IMR-90 (cell line): Measurements from ENCODE around the gene AZI2. TPM values are rescaled to one million over a fixed set of nuclear protein-coding genes. Genes with fewer than 3 reads are reported as not detected.

Experiments
- ATAC-seq: fragments of 200-7000 bp; cut with Tn5 transposase; 2 replicates; pipeline ENCODE4 v1.9.1; 2020; ENCODE audit warnings: low read depth, mild to moderate bottlenecking, moderate library complexity
- BruUV-seq: library from RNA; stranded (reverse); fragments of 400-500 nt; replicated peaks from 2 replicates; lab custom pipeline; 2021; lab: Mats Ljungman, UMichigan
- CTCF ChIA-PET: fragments of 300-600 bp; formaldehyde crosslinking; extraction: SDS; loops from one replicate; lab custom pipeline; 2021; ENCODE audit warnings: antibody characterized with exemption; lab: Yijun Ruan, JAX
- POLR2A ChIA-PET: fragments of 300-600 bp; sonication (Branson Sonifier 250); formaldehyde crosslinking; loops from one replicate; lab custom pipeline; 2022; ENCODE audit warnings: antibody characterized with exemption; ENCODE audit not compliant: unreplicated experiment; lab: Charles Lee
- DNase-seq: peaks from one replicate; pipeline ENCODE4 v3.0.0; 2013
- H2AFZ ChIP-seq: replicated peaks from 2 replicates; pipeline ENCODE3; 2013; ENCODE audit warnings: low read length, mild to moderate bottlenecking; ENCODE audit not compliant: poor library complexity
- H2AK5ac ChIP-seq: 2 replicates; pipeline ENCODE4 v1.6.1; 2013; ENCODE audit warnings: low read depth, low read length, inconsistent platforms
- H2AK9ac ChIP-seq: replicated peaks from 2 replicates; pipeline ENCODE3; 2013; ENCODE audit warnings: mild to moderate bottlenecking, low read depth, low read length, moderate library complexity; ENCODE audit not compliant: poor library complexity
- H2BK120ac ChIP-seq: 2 replicates; pipeline ENCODE4 v1.6.1; 2013; ENCODE audit warnings: low read depth, low read length, inconsistent platforms
- H2BK15ac ChIP-seq: 3 replicates; pipeline ENCODE4 v1.6.1; 2013; ENCODE audit warnings: low read depth, low read length, inconsistent platforms
- H2BK20ac ChIP-seq: 2 replicates; pipeline ENCODE4 v1.6.1; 2013; ENCODE audit warnings: low read depth, mild to moderate bottlenecking, inconsistent platforms, low read length, moderate library complexity
- H2BK5ac ChIP-seq: 2 replicates; pipeline ENCODE4 v1.6.1; 2013; ENCODE audit warnings: mild to moderate bottlenecking, low read depth, low read length, inconsistent platforms; ENCODE audit not compliant: poor library complexity, severe bottlenecking
- H3K14ac ChIP-seq: replicated peaks from 2 replicates; pipeline ENCODE4 v1.6.1; 2013; ENCODE audit warnings: low read depth, low read length, inconsistent platforms
- H3K18ac ChIP-seq: 2 replicates; pipeline ENCODE4 v1.6.1; 2013; ENCODE audit warnings: low read depth, low read length, control low read depth
- H3K23ac ChIP-seq: 2 replicates; pipeline ENCODE4 v1.6.1; 2013; ENCODE audit warnings: low read depth, low read length, inconsistent platforms
- H3K27ac ChIP-seq: 2 replicates; pipeline ENCODE4 v1.5.1; 2013; ENCODE audit warnings: mild to moderate bottlenecking, control low read depth, low read length; ENCODE audit not compliant: insufficient read depth
- H3K27me3 ChIP-seq: 2 replicates; pipeline ENCODE4 v1.6.1; 2013; ENCODE audit warnings: low read length; ENCODE audit not compliant: control insufficient read depth, insufficient read depth
- H3K36me3 ChIP-seq: 2 replicates; pipeline ENCODE4 v1.6.1; 2013; ENCODE audit warnings: low read length, mixed read lengths; ENCODE audit not compliant: control insufficient read depth, insufficient read depth
- H3K4ac ChIP-seq: 2 replicates; pipeline ENCODE4 v1.6.1; 2013; ENCODE audit warnings: low read depth, low read length, inconsistent platforms
- H3K4me1 ChIP-seq: 2 replicates; pipeline ENCODE4 v1.6.1; 2013; ENCODE audit warnings: low read length, mixed read lengths; ENCODE audit not compliant: control insufficient read depth, insufficient read depth
- H3K4me2 ChIP-seq: 2 replicates; pipeline ENCODE4 v1.6.1; 2013; ENCODE audit warnings: low read depth, mild to moderate bottlenecking, control low read depth, low read length, moderate library complexity
- H3K4me3 ChIP-seq: 2 replicates; pipeline ENCODE4 v1.5.1; 2013; ENCODE audit warnings: low read depth, mild to moderate bottlenecking, control low read depth, low read length, moderate library complexity; ENCODE audit not compliant: insufficient read depth
- H3K56ac ChIP-seq: 2 replicates; pipeline ENCODE4 v1.6.1; 2013; ENCODE audit warnings: low read length, inconsistent platforms; ENCODE audit not compliant: insufficient read depth; ENCODE audit errors: extremely low read depth
- H3K79me1 ChIP-seq, 2 experiments: 2 replicates each; pipeline ENCODE4 v1.6.1; 2013; ENCODE audit warnings: low read length in 2 of 2, inconsistent platforms in 1 of 2, low read depth in 1 of 2
- H3K9ac ChIP-seq: 2 replicates; pipeline ENCODE4 v1.6.1; 2013; ENCODE audit warnings: low read depth, low read length, control low read depth
- H3K9me1 ChIP-seq: 2 replicates; pipeline ENCODE4 v1.6.1; 2013; ENCODE audit warnings: low read length, inconsistent platforms; ENCODE audit not compliant: insufficient read depth
- H3K9me3 ChIP-seq: 2 replicates; pipeline ENCODE4 v1.6.1; 2013; ENCODE audit warnings: low read length; ENCODE audit not compliant: control insufficient read depth, insufficient read depth
- H4K20me1 ChIP-seq: 2 replicates; pipeline ENCODE4 v1.6.1; 2013; ENCODE audit warnings: low read length, inconsistent platforms; ENCODE audit not compliant: insufficient read depth
- H4K5ac ChIP-seq: 2 replicates; pipeline ENCODE4 v1.6.1; 2013; ENCODE audit warnings: mild to moderate bottlenecking, low read depth, low read length, control low read depth
- H4K8ac ChIP-seq, 2 experiments: 2 replicates each; pipeline ENCODE4 v1.6.1; 2013; ENCODE audit warnings: low read depth in 2 of 2, low read length in 2 of 2, control low read depth in 1 of 2, inconsistent platforms in 1 of 2
- H4K91ac ChIP-seq: 2 replicates; pipeline ENCODE4 v1.6.1; 2013; ENCODE audit warnings: low read depth, low read length, inconsistent platforms; ENCODE audit not compliant: insufficient read depth
- CEBPB ChIP-seq: IDR thresholded peaks from 2 replicates; pipeline ENCODE4 v1.6.1; 2012; ENCODE audit warnings: low read depth, low read length, improper control_type of control experiment
- POLR2A ChIP-seq: IDR thresholded peaks from 2 replicates; pipeline ENCODE4 v1.6.1; 2012; ENCODE audit warnings: mild to moderate bottlenecking, low read depth, low read length
- RFX5 ChIP-seq: IDR thresholded peaks from 2 replicates; pipeline ENCODE4 v1.8.0; 2012; ENCODE audit warnings: low read depth, mild to moderate bottlenecking, low read length, moderate library complexity
- whole genome bisulfite sequencing, 2 experiments: methylation state at CpG; one replicate each; pipeline versions ENCODE4 v1.1.5 to v1.1.7; 2013; ENCODE audit warnings: missing lambda C conversion rate in 2 of 2; ENCODE audit not compliant: insufficient read length in 1 of 2; ENCODE audit errors: extremely low coverage in 2 of 2; 5-methylcytosine and 5-hydroxymethylcytosine counted together
- dilution Hi-C: fragments of 300-500 bp; cut with HindIII; formaldehyde crosslinking; loops from one replicate; pipeline ENCODE4 v1.14.3; 2018; ENCODE audit warnings: low sequenced_read_pairs; ENCODE audit not compliant: unreplicated experiment
- in situ Hi-C: fragments of 300-500 bp; cut with MboI; formaldehyde crosslinking; loops from 3 replicates; pipeline ENCODE4 v1.14.3; 2019; ENCODE audit warnings: low sequenced_read_pairs, inconsistent platforms, mixed read lengths
- intact Hi-C: fragments of 100-400 bp; cut with micrococcal nuclease; formaldehyde crosslinking; loops from 2 replicates; pipeline ENCODE4 v1.10.0; 2022
- polyA plus RNA-seq, 3 experiments: library from polyadenylated mRNA; depleted of rRNA; stranded (reverse); fragments of >200 nt; gene quantifications; 2 replicates each; pipeline ENCODE4 v1.2.3, GENCODE V29; 2012; ENCODE audit warnings: low replicate concordance in 1 of 3
- total RNA-seq: library from RNA; depleted of rRNA; stranded (reverse); fragments of >200 nt; gene quantifications from 2 replicates; pipeline ENCODE4 v1.2.3, GENCODE V29; 2012
- TF ChIP-seq, protein P1 (sequence below): fragments of 150-350 bp; IDR thresholded peaks from 2 replicates; pipeline ENCODE4 v1.6.1; 2016; ENCODE audit warnings: low read depth, mild to moderate bottlenecking, low read length, moderate library complexity, borderline replicate concordance

Gene AZI2
- total and polyA plus RNA-seq, 2 of the 4 experiments (the other 2 are of a cell fraction) = 30.1 to 52.5 TPM

DNA sequence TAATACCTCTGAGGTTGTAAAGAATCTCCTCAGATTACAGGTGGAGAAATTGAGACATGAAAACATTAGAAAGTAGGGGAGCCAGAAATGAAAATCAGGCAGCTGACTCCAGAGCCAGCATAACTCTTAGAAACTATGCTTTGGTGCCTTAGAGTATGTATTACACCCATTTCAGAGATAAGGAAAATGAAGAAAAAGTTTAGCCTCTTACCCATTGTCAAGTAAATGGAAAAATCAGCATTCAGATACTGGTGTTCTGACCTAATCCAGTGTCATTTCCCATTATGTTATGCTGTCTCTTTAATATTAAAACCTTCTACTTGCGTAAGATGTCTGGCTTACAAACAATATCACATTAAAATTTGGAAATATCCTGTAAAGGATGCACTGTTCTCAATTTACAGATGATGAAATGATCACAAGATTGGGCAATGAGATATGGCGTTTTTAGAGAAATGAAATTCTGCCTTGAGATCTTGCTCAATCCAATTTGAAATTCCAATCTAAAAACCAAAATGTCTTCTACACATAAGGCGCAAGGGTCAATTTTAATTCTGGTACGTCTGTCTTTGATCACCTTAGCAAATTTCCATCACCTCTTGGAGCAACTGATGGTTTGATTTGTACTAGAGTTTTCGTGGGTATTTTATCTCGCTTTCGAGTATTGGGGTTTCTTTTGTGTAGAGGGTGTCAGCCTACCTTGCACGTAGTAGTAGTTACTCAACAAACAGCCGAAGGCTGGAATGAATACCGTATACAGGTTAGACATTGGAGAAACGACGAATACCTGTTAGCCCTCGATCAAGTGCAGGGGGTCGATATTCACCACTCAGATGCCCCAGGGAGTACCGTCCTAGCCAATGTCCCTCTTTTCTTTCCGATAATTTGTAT, 1.0 kb downstream of the AZI2 start:
- H4K8ac ChIP-seq = peak overlapping the region; percentile 71 to 82
- peaks cover 11 to 30% of the 10 kb centered on the region in 2 experiments for H3K79me1 ChIP-seq
- peak overlapping the region; percentile 21 for H4K5ac ChIP-seq
- no peaks in the 10 kb centered on the region for H3K9me3 ChIP-seq
- H2AK5ac ChIP-seq = peak overlapping the region; percentile 83
- H3K4me3 ChIP-seq = peak overlapping the region; percentile 67
- peak overlapping the region; percentile 88 for H3K56ac ChIP-seq
- H3K4me2 ChIP-seq = peak overlapping the region; percentile 93
- peak overlapping the region; percentile 88 for H3K4ac ChIP-seq
- peaks cover 2% of the 10 kb centered on the region; the same call in 1 of the 2 replicates for H3K4me1 ChIP-seq
- WGBS, 2 experiments = 0% methylated on average over 4 of the region's 16 CpGs; no CpG with 5 or more reads in 1 of the 2 experiments
- POLR2A ChIA-PET = no interaction called here
- H3K18ac ChIP-seq = peak overlapping the region; percentile 18
- peak; percentile 65 for DNase-seq
- H3K14ac ChIP-seq = peak overlapping the region; percentile 93
- H4K20me1 ChIP-seq = no peaks in the 10 kb centered on the region; the same call in 1 of the 2 replicates
- H3K23ac ChIP-seq = peak overlapping the region; percentile 94
- peak overlapping the region; percentile 96 for H2AFZ ChIP-seq
- peak overlapping the region; percentile 69 for H4K91ac ChIP-seq
- H3K27me3 ChIP-seq = no peaks in the 10 kb centered on the region
- intact Hi-C loops = loop anchor here (10.0 kb wide), 1 partner anchor 1183 kb away; no protein-coding TSS in a partner anchor
- ATAC-seq = no peak
- H3K27ac ChIP-seq = peak overlapping the region; percentile 90
- TF ChIP-seq CEBPB (peak; percentile 96), RFX5 (no peak), POLR2A (no peak)
- TF ChIP-seq, protein P1, sequence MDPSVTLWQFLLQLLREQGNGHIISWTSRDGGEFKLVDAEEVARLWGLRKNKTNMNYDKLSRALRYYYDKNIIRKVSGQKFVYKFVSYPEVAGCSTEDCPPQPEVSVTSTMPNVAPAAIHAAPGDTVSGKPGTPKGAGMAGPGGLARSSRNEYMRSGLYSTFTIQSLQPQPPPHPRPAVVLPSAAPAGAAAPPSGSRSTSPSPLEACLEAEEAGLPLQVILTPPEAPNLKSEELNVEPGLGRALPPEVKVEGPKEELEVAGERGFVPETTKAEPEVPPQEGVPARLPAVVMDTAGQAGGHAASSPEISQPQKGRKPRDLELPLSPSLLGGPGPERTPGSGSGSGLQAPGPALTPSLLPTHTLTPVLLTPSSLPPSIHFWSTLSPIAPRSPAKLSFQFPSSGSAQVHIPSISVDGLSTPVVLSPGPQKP = no peak
- H2BK5ac ChIP-seq = peak overlapping the region; percentile 84
- no peaks in the 10 kb centered on the region for H3K36me3 ChIP-seq
- CTCF ChIA-PET = no interaction called here
- BruUV-seq = no TSS peak
- peak overlapping the region; percentile 95 for H3K9ac ChIP-seq
- no peaks in the 10 kb centered on the region for H3K9me1 ChIP-seq
- peak overlapping the region; percentile 45; the same call in 1 of the 3 replicates for H2BK15ac ChIP-seq
- dilution Hi-C loops = no loop called here
- in situ Hi-C loops = no loop called here
- H2AK9ac ChIP-seq = peak overlapping the region; percentile 29
- H2BK120ac ChIP-seq = peak overlapping the region; percentile 71
- H2BK20ac ChIP-seq = peak overlapping the region; percentile 9; the same call in 1 of the 2 replicates
